ENCODE results near the gene MAP6.

MAP6 gene

DNA sequence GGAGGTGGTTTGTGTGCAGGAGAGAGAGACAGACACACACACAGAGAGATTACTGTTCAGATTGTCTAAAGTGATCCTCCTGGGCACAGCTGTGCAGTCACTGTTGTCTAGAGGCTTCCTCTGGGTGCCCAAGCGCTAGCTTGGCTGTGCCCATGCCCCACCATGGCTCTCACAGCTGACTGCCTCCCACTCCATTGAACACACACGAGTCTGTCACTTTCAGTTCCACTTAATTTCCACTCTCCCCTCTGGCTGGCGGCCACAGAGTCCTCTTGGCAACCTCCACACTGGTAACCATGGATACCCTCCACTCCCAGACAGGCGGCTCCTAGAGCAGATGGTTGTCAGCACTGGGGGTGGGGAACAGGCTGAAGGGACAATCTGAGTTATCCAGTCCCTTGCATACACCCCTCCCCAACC lies 29.1 kb downstream of the MAP6 start:
- no peak overlapping the region for H3K4me3 ChIP-seq (ENCODE audit: low read depth, low read length)
- no peak for DNase-seq (ENCODE audit: low read depth)
- TF ChIP-seq, protein P1, sequence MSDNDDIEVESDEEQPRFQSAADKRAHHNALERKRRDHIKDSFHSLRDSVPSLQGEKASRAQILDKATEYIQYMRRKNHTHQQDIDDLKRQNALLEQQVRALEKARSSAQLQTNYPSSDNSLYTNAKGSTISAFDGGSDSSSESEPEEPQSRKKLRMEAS (IDR thresholded peaks at IDR 0.05; ENCODE audit: low read depth, low read length) = no peak
- TF ChIP-seq MYC (IDR thresholded peaks at IDR 0.05; ENCODE audit: low read depth, low read length) (no peak), POLR2A (IDR thresholded peaks at IDR 0.05; ENCODE audit: extremely low read depth, insufficient read length) (no peak)
- TF ChIP-seq, protein P2, sequence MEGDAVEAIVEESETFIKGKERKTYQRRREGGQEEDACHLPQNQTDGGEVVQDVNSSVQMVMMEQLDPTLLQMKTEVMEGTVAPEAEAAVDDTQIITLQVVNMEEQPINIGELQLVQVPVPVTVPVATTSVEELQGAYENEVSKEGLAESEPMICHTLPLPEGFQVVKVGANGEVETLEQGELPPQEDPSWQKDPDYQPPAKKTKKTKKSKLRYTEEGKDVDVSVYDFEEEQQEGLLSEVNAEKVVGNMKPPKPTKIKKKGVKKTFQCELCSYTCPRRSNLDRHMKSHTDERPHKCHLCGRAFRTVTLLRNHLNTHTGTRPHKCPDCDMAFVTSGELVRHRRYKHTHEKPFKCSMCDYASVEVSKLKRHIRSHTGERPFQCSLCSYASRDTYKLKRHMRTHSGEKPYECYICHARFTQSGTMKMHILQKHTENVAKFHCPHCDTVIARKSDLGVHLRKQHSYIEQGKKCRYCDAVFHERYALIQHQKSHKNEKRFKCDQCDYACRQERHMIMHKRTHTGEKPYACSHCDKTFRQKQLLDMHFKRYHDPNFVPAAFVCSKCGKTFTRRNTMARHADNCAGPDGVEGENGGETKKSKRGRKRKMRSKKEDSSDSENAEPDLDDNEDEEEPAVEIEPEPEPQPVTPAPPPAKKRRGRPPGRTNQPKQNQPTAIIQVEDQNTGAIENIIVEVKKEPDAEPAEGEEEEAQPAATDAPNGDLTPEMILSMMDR (IDR thresholded peaks at IDR 0.05; ENCODE audit: low read depth, low read length) = no peak

DNA sequence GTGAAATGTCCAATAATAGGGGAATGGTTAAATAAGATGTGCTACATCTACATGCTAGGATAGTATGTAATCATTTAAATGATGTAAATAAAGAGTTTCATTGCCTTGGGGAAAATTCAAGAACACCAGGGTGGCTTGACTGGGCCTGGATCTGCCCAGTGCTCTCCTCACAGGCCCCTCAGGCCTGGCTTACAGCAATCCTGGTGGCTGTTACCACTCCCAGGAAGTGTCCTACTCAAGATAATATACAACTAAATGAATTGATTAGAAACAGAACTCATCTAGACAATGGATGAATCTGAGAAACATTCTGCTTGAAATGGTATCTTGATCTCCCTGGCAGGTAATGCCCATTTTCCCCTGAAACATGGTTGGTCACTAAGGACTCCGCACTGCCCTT lies 30.8 kb downstream of the MAP6 start:
- H3K4me3 ChIP-seq (ENCODE audit: low read depth, low read length) = no peak overlapping the region
- TF ChIP-seq, protein P1 (IDR thresholded peaks at IDR 0.05; ENCODE audit: low read depth, low read length) = no peak
- no peak for TF ChIP-seq MYC (IDR thresholded peaks at IDR 0.05; ENCODE audit: low read depth, low read length)
- no peak for DNase-seq (ENCODE audit: low read depth)

DNA sequence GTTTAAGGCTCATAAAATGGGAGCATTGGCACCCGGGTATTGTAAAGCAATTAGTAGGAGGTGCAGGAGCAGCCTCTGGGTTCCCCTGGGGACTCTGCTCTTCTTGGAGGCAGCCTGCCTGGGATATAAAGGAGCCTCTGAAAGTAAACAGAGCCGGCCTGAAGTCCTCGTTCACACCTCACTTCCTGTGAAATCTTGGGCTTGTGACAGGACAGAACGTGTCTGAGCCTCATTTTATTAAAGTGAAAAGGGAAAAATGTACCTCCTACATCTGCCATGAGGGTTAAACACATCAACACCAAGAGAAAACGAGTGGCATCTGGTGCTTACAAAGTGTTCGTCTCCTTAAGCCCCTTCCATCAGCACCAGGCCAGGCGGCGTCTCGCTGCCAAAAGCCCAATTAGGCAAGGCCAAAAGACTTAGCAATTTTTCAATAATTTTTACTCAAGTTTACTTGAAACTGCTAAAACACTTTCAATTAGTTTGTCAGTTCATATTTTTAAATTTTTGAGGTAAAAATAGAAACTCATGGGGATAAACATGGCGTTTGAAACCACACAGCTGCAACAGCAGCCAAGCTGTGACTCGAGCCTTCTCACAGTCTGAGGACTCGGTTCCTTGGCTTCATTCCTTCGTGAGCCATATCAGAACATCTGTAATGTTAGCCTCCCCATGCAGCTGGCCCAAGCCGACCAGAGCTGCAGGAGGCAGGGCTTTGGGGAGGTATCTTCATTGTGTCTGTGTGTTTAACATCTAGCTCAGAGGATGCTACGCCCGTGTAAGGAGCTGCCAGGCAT lies 33.6 kb downstream of the MAP6 start:
- TF ChIP-seq MYC (IDR thresholded peaks at IDR 0.05; ENCODE audit: low read depth, low read length) (no peak), POLR2A (IDR thresholded peaks at IDR 0.05; ENCODE audit: extremely low read depth, insufficient read length) (no peak)
- TF ChIP-seq, protein P1 (IDR thresholded peaks at IDR 0.05; ENCODE audit: low read depth, low read length) = no peak
- TF ChIP-seq, protein P2 (IDR thresholded peaks at IDR 0.05; ENCODE audit: low read depth, low read length) = no peak
- H3K4me3 ChIP-seq (ENCODE audit: low read depth, low read length) = no peak overlapping the region
- DNase-seq (ENCODE audit: low read depth) = no peak

DNA sequence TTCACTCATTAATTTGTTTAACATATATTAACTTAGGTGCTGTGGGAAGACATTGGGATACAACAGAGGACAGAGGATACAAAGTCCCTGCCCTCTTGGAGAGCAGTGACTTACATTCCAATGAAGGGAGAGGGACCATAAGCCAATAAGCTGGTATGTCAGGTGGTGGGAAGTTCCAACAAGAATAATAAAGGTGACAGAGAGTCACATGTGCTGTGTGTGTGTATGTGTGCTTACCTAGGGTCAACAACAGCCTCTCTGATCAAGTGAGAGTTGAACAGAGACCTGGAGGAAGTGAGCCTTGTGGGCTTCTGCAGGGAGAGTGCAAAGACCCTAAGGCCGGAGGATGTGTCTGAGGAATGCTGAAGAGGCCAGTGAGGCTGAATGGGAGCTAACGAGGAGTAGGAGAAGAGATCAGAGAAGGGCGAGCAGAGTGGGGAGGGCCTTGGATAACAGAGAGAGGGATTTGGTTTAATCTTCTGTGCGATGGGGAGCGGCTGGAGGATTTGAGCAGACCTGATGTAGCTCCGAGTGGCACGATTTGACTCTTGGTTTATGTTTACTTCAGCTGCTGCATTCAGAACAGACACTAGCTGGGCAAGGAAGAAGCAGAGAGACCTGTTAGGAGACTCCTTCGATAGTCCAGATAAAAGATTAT lies 35.3 kb downstream of the MAP6 start:
- no peak overlapping the region for H3K4me3 ChIP-seq (ENCODE audit: low read depth, low read length)
- TF ChIP-seq POLR2A (IDR thresholded peaks at IDR 0.05; ENCODE audit: extremely low read depth, insufficient read length) (no peak), MYC (IDR thresholded peaks at IDR 0.05; ENCODE audit: low read depth, low read length) (no peak)
- TF ChIP-seq, protein P1 (IDR thresholded peaks at IDR 0.05; ENCODE audit: low read depth, low read length) = no peak
- TF ChIP-seq, protein P2 (IDR thresholded peaks at IDR 0.05; ENCODE audit: low read depth, low read length) = no peak
- DNase-seq (ENCODE audit: low read depth) = no peak

DNA sequence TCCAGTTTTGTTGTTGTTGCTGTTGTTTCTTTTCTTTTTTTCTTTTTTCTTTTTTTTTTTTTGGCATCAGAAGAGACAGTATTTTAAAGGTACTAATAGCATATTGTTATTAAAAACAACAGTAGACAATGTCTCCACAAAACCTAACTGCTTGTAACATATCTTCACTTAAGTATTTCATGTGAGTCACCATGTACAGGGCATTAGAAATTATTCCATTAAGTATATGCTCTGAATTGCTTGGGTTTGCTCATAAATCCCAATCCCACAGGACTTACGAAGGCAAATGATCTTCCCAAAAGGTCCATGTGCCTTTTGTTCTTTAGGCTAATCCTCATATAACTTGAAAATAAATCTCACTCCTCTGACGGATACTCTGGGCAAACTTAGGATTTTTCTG lies 35.9 kb downstream of the MAP6 start:
- no peak overlapping the region for H3K4me3 ChIP-seq (ENCODE audit: low read depth, low read length)
- TF ChIP-seq POLR2A (IDR thresholded peaks at IDR 0.05; ENCODE audit: extremely low read depth, insufficient read length) = no peak
- TF ChIP-seq, protein P1 (IDR thresholded peaks at IDR 0.05; ENCODE audit: low read depth, low read length) = no peak
- TF ChIP-seq, protein P2 (IDR thresholded peaks at IDR 0.05; ENCODE audit: low read depth, low read length) = no peak
- TF ChIP-seq MYC (IDR thresholded peaks at IDR 0.05; ENCODE audit: low read depth, low read length) = no peak
- no peak for DNase-seq (ENCODE audit: low read depth)

DNA sequence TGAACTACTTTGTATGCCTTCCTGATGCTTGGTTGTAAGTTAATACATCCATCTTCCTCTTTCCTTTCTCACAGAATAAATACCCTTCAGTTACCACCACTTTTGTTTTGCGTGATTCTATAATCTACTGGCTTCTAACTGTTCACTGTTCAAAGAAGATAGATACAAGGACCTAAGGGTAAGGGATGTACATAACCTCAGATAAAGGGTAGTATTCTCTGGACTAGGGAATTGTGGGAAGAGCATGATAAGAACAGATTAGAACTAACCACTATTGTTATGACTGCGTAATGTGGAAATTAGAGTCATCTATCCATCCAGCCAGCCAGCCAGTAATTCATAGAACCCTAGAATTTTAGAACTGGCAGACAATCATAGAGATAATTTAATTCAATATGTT lies 36.4 kb downstream of the MAP6 start:
- H3K4me3 ChIP-seq (ENCODE audit: low read depth, low read length) = no peak overlapping the region
- TF ChIP-seq, protein P2 (IDR thresholded peaks at IDR 0.05; ENCODE audit: low read depth, low read length) = no peak
- TF ChIP-seq, protein P1 (IDR thresholded peaks at IDR 0.05; ENCODE audit: low read depth, low read length) = no peak
- no peak for TF ChIP-seq POLR2A (IDR thresholded peaks at IDR 0.05; ENCODE audit: extremely low read depth, insufficient read length)
- no peak for TF ChIP-seq MYC (IDR thresholded peaks at IDR 0.05; ENCODE audit: low read depth, low read length)
- DNase-seq (ENCODE audit: low read depth) = no peak

Measured in NB4 (cell line).